ENCODE results near the gene DNAJC12.

- no peak for TF ChIP-seq FOXK2 (IDR thresholded peaks at IDR 0.05)
- no peak for TF ChIP-seq SP1 (IDR thresholded peaks at IDR 0.05)
- TF ChIP-seq FOXA1 (IDR thresholded peaks at IDR 0.05), result no peak
- TF ChIP-seq ELF4 (IDR thresholded peaks at IDR 0.05), result no peak
- TF ChIP-seq ZNF384 (IDR thresholded peaks at IDR 0.05), result no peak
- TF ChIP-seq SUZ12 (IDR thresholded peaks at IDR 0.05), result no peak
- no peak for TF ChIP-seq BHLHE40 (IDR thresholded peaks at IDR 0.05; ENCODE audit: borderline replicate concordance)
- TF ChIP-seq TARDBP (IDR thresholded peaks at IDR 0.05), result no peak
- TF ChIP-seq FOXM1 (IDR thresholded peaks at IDR 0.05; ENCODE audit: borderline replicate concordance), result no peak
- no peak for TF ChIP-seq HDGF (IDR thresholded peaks at IDR 0.05; ENCODE audit: borderline replicate concordance)
- TF ChIP-seq ARNT (IDR thresholded peaks at IDR 0.05), result no peak
Measured at GRCh38 chr10:67858971-67859370, 21.0 kb upstream of the DNAJC12 start.

Measured in HEK293T (cell line).